GM10266 (cell line): ENCODE measurements around the gene FANCM.

Experiments
- DNase-seq: peaks from one replicate; pipeline ENCODE4 v3.0.0; 2012; ENCODE audit errors: extremely low spot score
- TF ChIP-seq, protein P1 (sequence below): IDR thresholded peaks from 2 replicates; pipeline ENCODE4 v1.5.1; 2012; ENCODE audit warnings: mild to moderate bottlenecking, low read depth; ENCODE audit not compliant: control insufficient read depth, insufficient read depth; ENCODE audit errors: missing control alignments

Gene FANCM

DNA sequence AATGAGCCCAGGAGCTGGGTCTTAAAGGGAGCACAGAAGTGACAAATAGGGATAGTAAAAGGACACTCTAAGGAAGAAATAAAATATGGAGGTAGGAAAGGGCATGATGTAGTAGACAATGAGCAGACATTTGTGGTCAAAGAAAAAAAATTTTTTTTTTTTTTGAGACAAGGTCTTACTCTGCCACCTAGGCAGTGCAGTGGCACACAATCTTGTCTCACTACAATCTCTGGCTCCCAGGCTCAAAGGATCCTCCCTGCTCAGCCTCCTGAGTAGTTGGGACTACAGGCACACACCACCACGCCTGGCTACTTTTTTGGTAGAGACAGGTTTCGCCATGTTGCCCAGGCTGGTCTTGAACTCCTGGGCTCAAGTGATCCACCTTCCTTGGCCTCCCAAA lies 10.0 kb upstream of the FANCM start:
- DNase-seq: no peak
- TF ChIP-seq, protein P1, sequence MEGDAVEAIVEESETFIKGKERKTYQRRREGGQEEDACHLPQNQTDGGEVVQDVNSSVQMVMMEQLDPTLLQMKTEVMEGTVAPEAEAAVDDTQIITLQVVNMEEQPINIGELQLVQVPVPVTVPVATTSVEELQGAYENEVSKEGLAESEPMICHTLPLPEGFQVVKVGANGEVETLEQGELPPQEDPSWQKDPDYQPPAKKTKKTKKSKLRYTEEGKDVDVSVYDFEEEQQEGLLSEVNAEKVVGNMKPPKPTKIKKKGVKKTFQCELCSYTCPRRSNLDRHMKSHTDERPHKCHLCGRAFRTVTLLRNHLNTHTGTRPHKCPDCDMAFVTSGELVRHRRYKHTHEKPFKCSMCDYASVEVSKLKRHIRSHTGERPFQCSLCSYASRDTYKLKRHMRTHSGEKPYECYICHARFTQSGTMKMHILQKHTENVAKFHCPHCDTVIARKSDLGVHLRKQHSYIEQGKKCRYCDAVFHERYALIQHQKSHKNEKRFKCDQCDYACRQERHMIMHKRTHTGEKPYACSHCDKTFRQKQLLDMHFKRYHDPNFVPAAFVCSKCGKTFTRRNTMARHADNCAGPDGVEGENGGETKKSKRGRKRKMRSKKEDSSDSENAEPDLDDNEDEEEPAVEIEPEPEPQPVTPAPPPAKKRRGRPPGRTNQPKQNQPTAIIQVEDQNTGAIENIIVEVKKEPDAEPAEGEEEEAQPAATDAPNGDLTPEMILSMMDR: no peak

DNA sequence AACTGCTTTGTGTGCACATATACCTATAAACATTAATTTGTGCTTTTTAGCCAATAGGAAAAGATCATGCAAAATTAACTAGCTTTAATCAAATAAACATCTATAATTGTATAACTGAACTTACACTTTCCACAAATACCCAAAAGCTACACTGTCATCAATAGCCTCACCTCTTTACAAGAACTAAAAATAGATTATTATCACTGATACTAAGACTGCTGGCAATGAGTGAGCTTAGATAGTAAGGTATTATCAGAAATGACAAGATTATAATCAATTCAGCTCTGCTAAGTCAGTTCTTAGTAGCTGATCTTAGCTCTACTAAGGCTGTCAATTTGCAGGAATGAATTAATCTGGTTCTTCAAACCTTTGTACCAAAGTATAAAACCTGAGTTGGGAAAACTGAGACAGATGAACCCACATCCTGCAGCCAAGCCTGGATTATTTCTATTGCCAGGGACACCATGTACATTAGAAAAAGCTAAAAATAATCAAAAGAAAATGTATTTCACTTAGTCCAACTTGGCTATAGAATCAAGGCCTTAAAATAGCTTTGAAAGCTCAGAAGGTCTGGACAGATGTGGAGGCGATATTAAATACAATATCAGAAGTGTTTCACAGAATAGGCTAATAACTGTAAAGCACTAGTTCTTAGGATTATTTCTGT lies 6.6 kb upstream of the FANCM start:
- TF ChIP-seq, protein P1: no peak
- DNase-seq: no peak

DNA sequence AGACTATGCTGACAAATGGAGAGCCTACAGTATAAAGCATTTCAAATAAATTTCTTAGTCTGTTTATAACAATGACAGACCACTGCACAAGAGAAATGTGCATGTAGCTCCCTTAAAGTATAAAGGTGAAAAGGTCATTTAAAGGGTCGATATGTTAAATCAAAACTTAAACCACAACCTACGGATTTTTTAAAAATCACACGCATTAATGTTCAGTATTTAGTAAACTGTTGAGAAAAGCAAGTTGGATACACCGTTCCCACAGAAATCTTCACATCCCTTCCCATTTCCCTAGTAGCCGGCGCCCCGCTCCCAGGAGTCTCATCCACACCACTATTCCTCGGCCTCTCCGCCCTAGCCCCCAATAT lies 2.1 kb upstream of the FANCM start:
- no peak for DNase-seq

DNA sequence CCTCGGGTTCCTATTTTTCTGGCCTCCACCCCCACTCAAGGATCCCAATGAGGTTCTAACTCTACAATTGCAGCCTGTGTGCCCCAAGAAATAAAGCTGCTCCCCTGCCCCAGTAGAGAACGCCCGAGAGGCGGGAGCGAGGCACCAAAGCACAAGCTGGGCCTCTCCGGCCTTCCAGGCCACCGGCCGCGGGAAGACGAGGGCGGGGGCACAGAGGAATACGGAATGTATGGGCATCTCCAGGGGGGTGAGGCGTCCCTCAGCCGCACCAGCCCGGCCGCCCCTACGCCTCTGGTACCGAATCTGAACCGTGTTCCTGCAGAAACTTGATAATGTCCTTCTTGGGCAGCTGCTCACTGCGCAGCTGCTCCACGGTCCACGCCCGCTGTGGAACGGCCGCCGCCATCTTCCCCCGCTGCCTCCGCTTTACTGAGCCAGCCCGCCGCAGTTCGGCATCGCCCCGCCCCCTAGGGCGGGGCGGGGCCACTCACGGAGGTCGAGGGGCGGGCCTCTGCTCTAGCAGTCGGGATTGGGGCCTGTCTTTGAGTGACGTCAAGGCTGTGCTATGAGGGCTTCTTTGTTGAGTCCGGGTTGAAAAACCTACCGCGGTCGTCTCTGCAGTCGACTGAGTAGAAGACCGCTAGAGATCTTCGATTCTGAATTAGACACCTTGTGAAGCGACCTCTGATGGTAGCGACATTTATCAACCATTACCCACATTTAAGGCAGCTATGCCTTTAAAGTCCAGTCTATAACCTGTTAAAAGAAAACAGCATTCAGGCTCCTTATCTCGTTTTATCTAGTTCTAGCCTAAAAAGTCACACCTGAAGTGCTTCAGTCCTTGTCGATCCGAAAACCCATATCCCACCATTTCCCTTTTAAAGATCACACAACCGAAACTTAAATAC lies 1.4 kb upstream of the FANCM start, which contains the start of gene FKBP3:
Gene FKBP3 (minus strand): TSS at position 431 of the 908 bp plus-strand sequence. CDS start 25 bp downstream, at position 406.
- peak; percentile 93 for DNase-seq
- TF ChIP-seq, protein P1: peak; percentile 50

More for the DNA sequence above, 2.1 kb upstream of the FANCM start:
- TF ChIP-seq, protein P1: no peak

DNA sequence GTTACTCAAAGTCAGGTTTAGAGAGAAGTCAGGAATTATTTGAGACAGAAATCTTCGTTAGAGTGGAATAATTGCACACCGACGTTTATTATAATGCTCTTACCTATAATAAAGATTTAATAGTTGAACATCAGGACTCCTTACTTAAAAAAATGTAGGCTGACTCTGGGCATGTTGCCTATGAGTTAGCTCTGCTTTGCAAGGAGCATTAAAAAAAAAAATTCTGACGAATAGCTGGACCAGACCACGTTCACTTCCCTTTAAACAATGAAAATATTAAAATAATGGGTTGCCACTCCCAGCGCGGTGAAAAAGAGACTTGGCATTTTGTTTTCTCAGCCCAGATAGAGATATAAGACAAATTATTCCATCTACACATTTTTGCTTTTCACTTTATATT lies 574 bp upstream of the FANCM start:
- no peak for DNase-seq
- TF ChIP-seq, protein P1: no peak

DNA sequence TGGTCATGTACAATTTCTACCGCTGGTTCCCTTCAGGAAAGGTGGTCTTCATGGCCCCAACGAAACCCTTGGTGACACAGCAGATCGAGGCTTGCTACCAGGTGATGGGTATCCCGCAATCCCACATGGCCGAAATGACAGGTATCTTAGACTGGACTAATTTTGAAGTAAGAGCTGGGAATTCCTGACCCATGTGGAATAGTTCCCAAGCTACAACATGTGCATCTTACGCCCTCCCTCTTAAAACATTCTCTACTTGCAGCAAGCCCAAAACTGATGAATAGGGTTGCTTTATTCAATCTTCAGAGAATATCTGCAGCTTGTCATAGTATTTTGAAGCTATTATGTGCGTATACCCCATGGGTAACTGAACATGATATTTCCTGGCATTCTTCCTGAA lies 669 bp downstream of the FANCM start:
- TF ChIP-seq, protein P1: no peak
- DNase-seq: no peak
